GM19467 (cell line): ENCODE measurements around the gene MRPS34.

ENCODE experiments used
- ATAC-seq: cut with Tn5 transposase; IDR thresholded peaks from one replicate; pipeline ENCODE4 v1.9.1; 2021; ENCODE audit warnings: mild to moderate bottlenecking, moderate library complexity; ENCODE audit not compliant: unreplicated experiment

Gene MRPS34

DNA sequence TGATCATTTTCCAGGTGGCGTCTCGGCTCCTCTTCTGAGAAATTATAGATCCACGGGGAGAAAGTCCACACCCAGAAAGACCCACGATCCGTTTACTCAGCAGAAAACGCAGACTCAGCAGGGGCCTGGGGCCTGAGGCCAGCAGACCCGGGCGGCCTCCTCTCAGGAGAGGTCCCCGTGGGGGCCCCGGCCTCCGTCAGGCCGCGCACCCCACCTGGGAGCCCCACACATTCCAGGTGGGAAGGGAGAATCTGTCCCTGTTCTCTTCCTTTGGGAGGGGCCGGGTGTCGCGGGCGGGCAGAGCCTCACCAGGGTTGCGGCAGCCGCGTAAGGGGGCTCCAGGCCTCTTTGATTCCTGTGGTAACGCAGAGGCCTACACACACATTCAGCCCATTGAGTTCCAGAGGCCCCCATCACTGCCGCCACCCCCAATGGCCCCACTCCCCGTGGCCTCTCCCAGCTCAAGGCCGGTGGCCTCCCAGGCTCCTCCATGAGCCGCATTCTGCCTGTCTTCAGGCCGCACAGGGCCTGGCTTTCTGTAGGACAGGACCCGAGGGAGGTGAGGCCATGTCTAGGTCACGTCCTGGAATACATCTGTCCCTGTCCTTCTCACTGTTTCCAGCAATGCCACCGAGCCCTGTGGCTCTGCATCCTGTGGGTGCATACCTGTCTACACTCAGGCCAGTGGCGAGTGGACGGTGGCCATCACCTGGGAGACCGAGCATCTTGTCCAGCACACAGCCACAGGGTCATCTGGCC lies 22.2 kb upstream of the MRPS34 start:
- ATAC-seq, result no peak

DNA sequence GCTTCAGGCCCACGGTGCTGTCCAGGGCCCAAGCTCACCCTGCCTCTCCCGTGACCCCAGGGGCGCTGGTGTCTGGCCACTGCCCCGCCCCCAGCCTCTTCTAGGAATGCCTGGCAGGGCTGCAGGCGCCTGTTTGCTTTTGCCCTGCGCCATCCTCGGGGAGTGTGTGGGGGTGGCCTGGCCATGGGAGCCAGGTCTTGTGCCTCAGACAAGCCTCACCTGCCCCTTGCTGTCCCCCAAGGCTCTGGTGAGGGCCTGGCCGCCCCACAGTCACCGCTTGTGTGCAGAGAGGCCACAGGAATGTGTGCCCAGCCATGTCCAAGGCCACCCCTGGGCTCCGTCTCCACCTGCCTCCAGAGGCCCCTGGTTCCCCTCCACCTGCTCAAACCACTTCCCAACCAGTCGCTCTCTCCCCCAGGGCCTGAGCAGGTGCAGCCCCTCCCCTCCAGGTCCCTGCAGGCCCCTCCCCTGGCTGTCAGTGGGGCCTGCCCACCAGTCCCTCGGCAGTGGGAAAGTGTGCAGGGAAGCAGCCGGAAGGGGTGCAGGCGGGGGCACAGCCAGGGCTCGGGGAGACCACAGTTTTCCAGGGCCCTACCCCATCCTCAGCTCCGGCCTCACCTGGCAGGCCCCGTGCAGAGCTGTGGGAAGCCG lies 21.4 kb upstream of the MRPS34 start:
- no peak for ATAC-seq

DNA sequence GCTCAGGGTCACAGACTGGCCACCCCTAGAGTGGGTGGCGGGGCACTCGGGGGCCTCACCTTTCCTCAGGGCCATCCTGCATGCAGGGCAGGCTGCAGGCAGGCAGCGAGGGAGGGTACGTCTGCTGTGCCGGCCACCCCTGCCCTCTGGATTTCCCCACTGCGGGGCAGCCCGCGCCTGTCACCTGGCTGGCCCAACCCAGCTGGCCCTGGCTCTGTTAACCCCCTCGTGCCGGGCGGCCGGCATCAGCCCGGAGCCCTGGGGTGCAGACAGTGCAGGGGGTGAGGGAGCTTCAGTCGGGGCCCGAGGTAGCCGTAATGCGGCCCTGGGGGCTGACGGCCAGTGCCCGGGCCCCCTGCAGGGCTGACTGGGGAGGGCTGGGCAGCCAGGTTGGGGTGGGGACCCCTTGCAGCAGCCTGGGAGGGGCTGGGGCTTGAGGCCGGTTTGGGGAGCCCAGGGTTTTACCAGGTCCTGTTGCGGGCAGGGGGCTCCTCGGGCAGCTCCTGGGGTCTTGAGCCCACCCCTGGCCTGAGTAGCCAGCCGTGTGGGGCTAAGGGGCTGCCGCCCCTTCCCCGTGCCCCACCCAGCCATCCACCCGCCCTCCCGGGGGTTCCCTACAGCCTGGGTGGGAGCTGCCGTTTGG lies 20.8 kb upstream of the MRPS34 start, which contains the start of gene IGFALS:
Gene IGFALS, minus strand, starts transcription at position 128 of the 643 bp plus-strand sequence. Its CDS starts 53 bp downstream, at position 75.
- no peak for ATAC-seq

- no peak for ATAC-seq
These were observed 20.1 kb upstream of the MRPS34 start for GRCh38 chr16:1792836-1793577.

DNA sequence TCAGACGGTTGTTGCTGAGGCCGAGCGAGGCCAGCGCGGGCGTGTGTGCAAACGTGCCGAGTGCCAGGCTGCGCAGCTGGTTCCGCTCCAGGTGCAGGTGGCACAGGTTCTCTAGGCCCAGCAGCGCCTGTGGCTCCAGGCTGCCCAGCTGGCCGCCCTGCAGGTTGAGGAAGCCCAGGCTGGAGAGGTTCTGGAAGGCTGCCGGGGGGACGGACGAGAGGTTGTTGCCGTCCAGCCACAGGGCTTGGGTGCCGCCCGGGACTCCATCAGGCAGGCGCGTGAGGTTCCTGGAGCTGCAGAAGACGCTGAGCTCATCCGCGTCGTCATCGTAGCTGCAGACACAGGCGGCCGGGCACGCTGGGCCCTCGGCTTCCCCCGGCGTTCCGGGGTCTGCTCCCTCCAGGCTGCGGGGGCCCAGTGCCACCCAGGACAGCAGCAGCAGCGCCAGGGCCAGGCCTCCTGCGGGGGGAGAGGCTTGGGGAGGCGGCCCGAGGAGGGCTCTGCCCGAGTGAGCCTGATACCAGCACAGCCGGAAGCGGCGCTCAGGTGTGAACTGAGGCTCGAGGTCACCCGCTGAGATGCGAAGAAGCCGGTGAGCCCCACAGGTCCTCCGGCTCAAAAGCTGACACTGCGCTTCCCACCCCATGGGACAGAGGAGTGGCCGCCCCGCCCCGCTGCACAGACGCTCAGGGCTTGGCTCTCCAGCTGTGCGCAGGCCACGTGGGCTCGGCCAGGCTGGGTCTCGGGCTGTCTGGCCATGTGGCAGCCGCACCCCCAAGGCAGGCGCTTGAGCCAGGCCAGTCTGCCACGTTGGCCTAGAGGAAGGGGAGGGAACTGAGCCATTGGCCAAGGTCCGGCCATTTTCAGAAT lies 19.2 kb upstream of the MRPS34 start:
- no peak for ATAC-seq

DNA sequence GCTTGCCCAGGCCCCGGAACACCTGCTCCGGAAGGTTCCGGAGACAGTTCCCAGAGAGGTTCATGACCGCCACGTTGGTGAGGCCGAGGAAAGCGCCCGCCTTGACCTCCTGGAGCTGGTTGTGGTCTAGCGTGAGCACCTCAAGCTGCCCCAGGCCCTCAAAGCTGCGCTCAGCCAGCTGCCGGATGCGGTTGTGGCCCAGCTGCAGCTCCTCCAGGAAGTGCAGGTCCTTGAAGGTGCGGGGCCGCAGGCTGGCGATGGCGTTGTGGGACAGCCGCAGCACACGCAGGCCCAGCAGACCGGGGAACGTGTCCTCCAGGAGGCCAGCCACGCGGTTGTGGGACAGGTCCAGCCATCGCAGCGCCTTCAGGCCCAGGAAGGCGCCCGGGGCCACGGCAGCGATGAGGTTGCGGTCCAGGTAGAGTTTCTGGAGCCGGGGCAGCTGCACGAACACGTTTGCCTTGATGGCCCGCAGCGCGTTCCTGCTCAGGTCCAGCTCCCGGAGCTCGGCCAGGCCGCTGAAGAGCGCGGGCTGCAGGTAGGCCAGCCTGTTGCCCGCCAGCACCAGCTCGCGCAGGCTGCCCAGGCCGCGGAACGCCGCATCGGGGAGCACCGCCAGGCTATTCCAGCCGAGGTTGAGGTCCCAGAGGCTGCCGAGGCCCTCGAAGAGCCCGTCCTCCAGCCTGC lies 18.5 kb upstream of the MRPS34 start:
- no peak for ATAC-seq

DNA sequence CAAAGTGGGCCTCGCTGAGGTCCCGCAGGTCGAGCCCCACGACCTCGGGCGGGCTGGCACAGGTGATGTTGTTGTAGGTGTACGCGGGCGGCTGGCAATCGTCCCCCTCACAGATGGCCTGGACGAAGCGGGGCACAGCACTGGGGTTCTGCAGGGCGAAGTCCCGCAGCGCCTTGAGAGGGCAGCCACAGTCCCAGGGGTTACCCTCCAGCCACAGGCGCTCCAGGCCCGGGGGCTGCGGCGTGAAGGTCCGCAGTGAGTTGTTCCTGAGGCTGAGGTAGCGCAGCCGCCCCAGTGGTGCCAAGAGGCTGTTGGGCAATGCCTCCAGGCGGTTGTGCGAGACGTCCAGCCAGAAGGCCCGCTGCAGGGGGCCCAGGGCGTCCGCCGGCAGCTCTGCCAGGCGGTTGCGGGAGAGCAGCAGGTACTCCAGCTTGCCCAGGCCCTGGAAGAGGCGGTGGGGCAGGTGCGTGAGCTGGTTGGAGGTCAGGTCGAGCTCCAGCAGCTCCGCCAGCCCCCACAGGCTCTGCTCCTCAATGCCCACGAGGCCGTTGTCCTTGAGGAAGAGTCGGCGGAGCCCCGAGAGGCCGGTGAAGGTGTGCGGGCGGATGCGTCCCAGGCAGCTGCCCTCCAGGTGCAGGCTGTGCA lies 17.8 kb upstream of the MRPS34 start:
- no peak for ATAC-seq

GRCh38 chr16:1790261-1790610 lies 17.3 kb upstream of the MRPS34 start:
- no peak for ATAC-seq

DNA sequence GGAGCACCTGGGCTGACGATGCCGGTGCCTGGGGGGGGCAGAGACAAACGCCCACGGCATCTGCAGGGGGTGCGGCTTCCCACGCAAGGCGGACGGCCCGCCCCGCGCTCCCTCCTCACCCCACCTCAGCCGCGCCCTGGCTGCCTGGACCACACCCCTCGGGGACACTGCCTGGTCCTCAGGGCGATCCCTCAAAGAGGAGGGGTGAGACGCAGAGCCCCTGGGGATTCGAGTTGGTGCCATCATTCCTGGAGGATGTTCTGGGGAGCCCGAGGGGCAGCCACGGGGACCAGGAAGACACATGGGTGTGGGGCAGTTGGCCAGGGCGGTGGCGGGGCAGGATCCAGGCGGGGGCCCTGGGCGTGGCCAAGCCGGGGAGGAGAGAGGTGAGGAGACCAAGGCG lies 16.7 kb upstream of the MRPS34 start:
- ATAC-seq, result no peak

DNA sequence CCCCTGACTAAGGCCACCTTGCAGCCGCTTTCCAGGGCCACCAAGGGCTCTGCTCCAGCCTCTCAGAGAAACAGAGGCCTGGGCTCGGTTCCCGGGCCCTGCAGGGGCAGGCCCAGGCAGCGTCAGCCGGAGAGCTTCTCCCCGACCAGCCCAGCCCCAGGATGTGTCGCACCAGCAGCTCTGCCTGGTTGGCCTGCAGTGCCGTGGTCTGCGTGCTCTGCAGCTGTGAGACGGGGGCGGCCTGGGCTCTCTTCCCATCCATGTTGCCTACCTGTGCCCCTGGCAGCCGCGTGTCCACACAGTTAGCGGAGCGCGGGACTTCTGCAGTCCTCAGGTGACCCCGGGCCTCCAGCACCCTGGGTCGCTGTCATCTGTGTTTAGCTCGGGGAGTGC lies 15.8 kb upstream of the MRPS34 start:
- ATAC-seq, result no peak

DNA sequence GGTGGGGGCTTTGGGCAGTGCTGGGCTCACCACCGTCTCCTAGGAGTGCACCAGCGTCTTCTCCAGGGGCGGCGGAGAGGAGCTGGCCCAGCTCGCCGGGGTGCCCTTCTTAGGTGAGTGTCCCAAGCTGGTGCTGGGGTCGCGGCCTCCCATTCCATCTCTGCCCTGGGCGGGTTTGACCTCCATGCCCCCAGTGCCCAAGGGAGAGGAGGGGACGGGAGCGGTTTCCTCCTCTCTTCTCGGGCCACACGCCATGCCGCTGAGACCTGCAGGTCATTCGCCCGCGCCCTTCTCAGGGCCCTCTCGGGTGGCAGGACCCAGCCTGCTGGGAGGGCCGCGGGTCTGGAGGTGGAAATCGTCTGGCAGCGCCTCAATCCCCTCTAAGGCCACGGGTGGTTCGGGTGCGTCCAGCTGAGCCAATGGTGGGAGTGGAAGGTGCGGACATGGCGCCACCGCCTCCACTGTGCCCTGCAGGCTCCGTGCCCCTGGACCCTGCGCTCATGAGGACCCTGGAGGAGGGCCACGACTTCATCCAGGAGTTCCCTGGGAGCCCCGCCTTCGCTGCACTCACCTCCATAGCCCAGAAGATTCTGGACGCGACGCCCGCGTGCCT lies 15.3 kb upstream of the MRPS34 start:
- no peak for ATAC-seq

DNA sequence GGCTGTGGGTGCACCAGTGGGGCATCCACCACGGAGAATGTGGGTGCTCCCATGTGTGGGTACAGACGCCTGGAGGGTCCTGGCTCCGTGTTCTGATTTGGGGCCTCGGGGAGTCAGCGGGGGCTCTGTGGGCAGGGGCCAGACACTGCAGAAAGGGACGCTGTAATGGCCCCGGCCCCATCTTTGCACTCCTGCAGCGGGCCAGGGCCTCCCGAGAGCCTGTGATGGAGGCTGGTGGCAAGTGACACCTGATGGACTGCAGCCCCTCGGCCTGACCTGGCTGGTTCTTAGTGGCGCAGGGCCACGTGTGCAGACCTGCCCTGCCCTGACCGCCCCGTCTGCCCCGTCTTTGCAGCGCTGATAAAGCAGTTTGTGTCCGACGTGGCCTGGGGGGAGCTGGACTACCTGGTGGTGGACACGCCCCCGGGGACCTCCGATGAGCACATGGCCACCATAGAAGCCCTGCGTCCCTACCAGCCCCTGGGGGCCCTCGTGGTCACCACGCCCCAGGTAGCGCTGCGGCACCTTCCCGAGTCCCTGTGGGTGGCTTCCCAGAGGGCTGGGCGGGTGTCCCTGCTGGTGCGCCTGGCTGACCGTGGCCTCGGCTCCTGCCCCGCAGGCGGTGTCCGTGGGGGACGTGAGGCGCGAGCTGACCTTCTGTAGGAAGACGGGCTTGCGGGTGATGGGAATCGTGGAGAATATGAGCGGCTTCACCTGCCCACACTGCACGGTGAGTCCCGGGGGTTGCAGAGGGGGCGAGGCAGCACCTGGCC lies 14.6 kb upstream of the MRPS34 start:
- ATAC-seq, result no peak

- ATAC-seq, result no peak
These were observed 14.1 kb upstream of the MRPS34 start for GRCh38 chr16:1787056-1787321.

DNA sequence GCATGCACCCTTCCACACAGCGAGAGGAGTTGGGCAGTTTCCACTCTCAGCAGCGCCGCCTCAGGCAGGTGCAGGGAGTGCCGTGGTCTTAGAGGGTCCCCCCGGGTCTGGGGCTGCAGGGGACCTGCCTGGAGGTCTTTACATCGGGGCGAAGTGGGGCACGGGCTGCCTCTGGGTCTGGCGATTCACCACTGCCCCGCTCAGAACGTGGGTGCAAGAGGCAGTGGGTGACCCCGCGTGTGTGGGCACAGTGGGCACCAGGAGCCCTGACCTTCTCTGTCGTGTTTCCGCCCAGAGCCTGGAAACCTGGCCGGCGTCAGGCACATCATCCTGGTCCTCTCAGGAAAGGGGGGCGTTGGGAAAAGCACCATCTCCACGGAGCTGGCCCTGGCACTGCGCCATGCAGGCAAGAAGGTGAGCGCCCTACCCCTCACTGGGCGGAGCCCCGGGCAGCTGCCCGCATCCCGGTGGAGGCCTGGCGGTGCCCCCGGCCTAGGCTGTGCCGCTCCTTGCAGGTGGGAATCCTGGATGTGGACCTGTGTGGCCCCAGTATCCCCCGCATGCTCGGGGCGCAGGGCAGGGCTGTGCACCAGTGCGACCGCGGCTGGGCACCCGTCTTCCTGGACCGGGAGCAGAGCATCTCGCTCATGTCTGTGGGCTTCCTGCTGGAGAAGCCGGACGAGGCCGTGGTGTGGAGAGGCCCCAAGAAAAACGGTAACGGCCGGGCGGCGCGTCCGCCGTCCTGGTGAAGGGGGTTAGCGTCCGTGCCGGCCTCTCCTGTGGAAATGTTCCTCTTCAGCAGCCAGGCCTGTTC lies 13.5 kb upstream of the MRPS34 start:
- no peak for ATAC-seq

DNA sequence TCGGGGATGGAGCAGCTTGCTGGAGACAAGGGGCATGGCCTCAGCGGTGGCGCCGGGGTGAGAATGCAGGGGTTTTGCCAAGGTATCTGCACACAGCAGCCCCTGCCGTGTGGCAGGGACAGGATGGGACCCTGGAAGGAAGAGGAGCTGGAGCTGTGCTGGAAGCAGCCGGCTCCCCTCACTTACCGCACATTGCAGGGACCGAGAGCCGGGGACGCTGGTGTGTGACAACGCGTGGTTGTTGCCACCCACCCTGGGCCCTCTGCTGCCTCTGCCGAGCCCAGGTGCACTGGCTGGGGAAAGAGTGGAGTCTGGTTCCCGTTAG lies 12.9 kb upstream of the MRPS34 start:
- ATAC-seq, result no peak

- no peak for ATAC-seq
These were observed 12.3 kb upstream of the MRPS34 start for GRCh38 chr16:1784977-1785845.
